SK-N-SH treated with all-trans-retinoic acid at 6 μM for 48 hours (cell line): ENCODE measurements around the gene RAC2.
"Not testable (repeated sequence)": the region's sequence is repeated elsewhere in the genome, so short reads cannot be mapped to it uniquely, and the experiment has no call there.

Experiments used
- ATAC-seq: fragments of 200-7000 bp; cut with Tn5 transposase; 3 replicates; pipeline ENCODE4 v1.9.1; 2020; ENCODE audit warnings: mild to moderate bottlenecking, moderate library complexity
- ARNTL ChIP-seq: fragments of 450-650 bp; formaldehyde crosslinking; IDR thresholded peaks from 2 replicates; pipeline ENCODE4 v1.5.0; 2020; ENCODE audit warnings: low read depth, mild to moderate bottlenecking, moderate library complexity, borderline replicate concordance
- BACH2 ChIP-seq: fragments of 250-450 bp; sonication (Bioruptor Pico); IDR thresholded peaks from 2 replicates; pipeline ENCODE4 v1.9.0; 2021; ENCODE audit warnings: mild to moderate bottlenecking, borderline replicate concordance
- CSDC2 ChIP-seq: fragments of 250-450 bp; sonication (Bioruptor Pico); IDR thresholded peaks from 2 replicates; pipeline ENCODE4 v1.5.0; 2020; ENCODE audit warnings: mild to moderate bottlenecking, moderate library complexity
- ESRRG ChIP-seq: fragments of 250-450 bp; sonication (Bioruptor Pico); IDR thresholded peaks from 2 replicates; pipeline ENCODE4 v1.6.1; 2021; ENCODE audit warnings: mild to moderate bottlenecking
- GLIS3 ChIP-seq: fragments of 250-450 bp; sonication (Bioruptor Pico); IDR thresholded peaks from 2 replicates; pipeline ENCODE4 v1.5.0; 2020; ENCODE audit warnings: mild to moderate bottlenecking, moderate library complexity
- ISL1 ChIP-seq: fragments of 250-450 bp; sonication (Bioruptor Pico); IDR thresholded peaks from 2 replicates; pipeline ENCODE4 v2.1.2; 2022; ENCODE audit warnings: mild to moderate bottlenecking, moderate library complexity
- OSR1 ChIP-seq: fragments of 250-450 bp; sonication (Bioruptor Pico); IDR thresholded peaks from 2 replicates; pipeline ENCODE4 v1.8.0; 2022; ENCODE audit warnings: moderate library complexity, mild to moderate bottlenecking, inconsistent platforms
- PATZ1 ChIP-seq: fragments of 250-450 bp; sonication (Bioruptor Pico); IDR thresholded peaks from 2 replicates; pipeline ENCODE4 v1.8.0; 2020; ENCODE audit warnings: mild to moderate bottlenecking, moderate library complexity, borderline replicate concordance
- PPARA ChIP-seq: fragments of 250-450 bp; sonication (Bioruptor Pico); IDR thresholded peaks from 2 replicates; pipeline ENCODE4 v1.5.0; 2020; ENCODE audit warnings: mild to moderate bottlenecking, borderline replicate concordance
- RARB ChIP-seq: fragments of 250-450 bp; sonication (Bioruptor Pico); IDR thresholded peaks from 2 replicates; pipeline ENCODE4 v1.8.0; 2021; ENCODE audit warnings: mild to moderate bottlenecking, moderate library complexity
- SNAI2 ChIP-seq: fragments of 250-450 bp; sonication (Bioruptor Pico); IDR thresholded peaks from 2 replicates; pipeline ENCODE4 v1.5.0; 2020; ENCODE audit warnings: mild to moderate bottlenecking, moderate library complexity
- TCF4 ChIP-seq: fragments of 250-450 bp; sonication (Bioruptor Pico); IDR thresholded peaks from 2 replicates; pipeline ENCODE4 v1.8.0; 2021; ENCODE audit warnings: mild to moderate bottlenecking, moderate library complexity, borderline replicate concordance
- TOX ChIP-seq: fragments of 250-450 bp; sonication (Bioruptor Pico); IDR thresholded peaks from 2 replicates; pipeline ENCODE4 v1.8.0; 2021; ENCODE audit warnings: mild to moderate bottlenecking, moderate library complexity, borderline replicate concordance
- ZC3H10 ChIP-seq: fragments of 250-450 bp; sonication (Bioruptor Pico); IDR thresholded peaks from 2 replicates; pipeline ENCODE4 v1.5.1; 2021; ENCODE audit warnings: mild to moderate bottlenecking, moderate library complexity
- ZFP3 ChIP-seq: fragments of 250-450 bp; sonication (Bioruptor Pico); IDR thresholded peaks from 2 replicates; pipeline ENCODE4 v1.5.0; 2020; ENCODE audit warnings: mild to moderate bottlenecking, moderate library complexity
- ZNF565 ChIP-seq: fragments of 450-650 bp; formaldehyde crosslinking; conservative IDR thresholded peaks from 2 replicates; pipeline ENCODE4 v1.5.0; 2020; ENCODE audit warnings: low read depth, mild to moderate bottlenecking, moderate library complexity
- ZNF70 ChIP-seq: fragments of 450-650 bp; formaldehyde crosslinking; IDR thresholded peaks from 2 replicates; pipeline ENCODE4 v1.5.0; 2020; ENCODE audit warnings: mild to moderate bottlenecking, moderate library complexity
- ZNF8 ChIP-seq: fragments of 450-650 bp; formaldehyde crosslinking; IDR thresholded peaks from 2 replicates; pipeline ENCODE4 v1.5.0; 2020; ENCODE audit warnings: mild to moderate bottlenecking, moderate library complexity
- TF ChIP-seq, protein P1 (sequence below): fragments of 250-450 bp; sonication (Bioruptor Pico); IDR thresholded peaks from 2 replicates; pipeline ENCODE4 v1.8.0; 2021; ENCODE audit warnings: low read depth, mild to moderate bottlenecking, moderate library complexity, borderline replicate concordance
- TF ChIP-seq, protein P2 (sequence below): fragments of 250-450 bp; sonication (Bioruptor Pico); IDR thresholded peaks from 2 replicates; pipeline ENCODE4 v1.5.1; 2021; ENCODE audit warnings: mild to moderate bottlenecking, moderate library complexity
- TF ChIP-seq, protein P3 (sequence below): fragments of 250-450 bp; sonication (Bioruptor Pico); IDR thresholded peaks from 2 replicates; pipeline ENCODE4 v1.5.1; 2020; ENCODE audit warnings: low read depth, mild to moderate bottlenecking, moderate library complexity

RAC2 gene

GRCh38 chr22:37204045-37204655, 39.9 kb downstream of the RAC2 start:
- ATAC-seq, result no peak
- TF ChIP-seq ESRRG (CRISPR knock-in tag), result no peak
- no peak for TF ChIP-seq TCF4
- TF ChIP-seq ISL1, result no peak
- no peak for TF ChIP-seq OSR1
- TF ChIP-seq PATZ1 (CRISPR knock-in tag), result no peak
- no peak for TF ChIP-seq SNAI2 (CRISPR knock-in tag)
- no peak for TF ChIP-seq ARNTL (CRISPR knock-in tag)
- no peak for TF ChIP-seq TOX
- TF ChIP-seq, protein P1, sequence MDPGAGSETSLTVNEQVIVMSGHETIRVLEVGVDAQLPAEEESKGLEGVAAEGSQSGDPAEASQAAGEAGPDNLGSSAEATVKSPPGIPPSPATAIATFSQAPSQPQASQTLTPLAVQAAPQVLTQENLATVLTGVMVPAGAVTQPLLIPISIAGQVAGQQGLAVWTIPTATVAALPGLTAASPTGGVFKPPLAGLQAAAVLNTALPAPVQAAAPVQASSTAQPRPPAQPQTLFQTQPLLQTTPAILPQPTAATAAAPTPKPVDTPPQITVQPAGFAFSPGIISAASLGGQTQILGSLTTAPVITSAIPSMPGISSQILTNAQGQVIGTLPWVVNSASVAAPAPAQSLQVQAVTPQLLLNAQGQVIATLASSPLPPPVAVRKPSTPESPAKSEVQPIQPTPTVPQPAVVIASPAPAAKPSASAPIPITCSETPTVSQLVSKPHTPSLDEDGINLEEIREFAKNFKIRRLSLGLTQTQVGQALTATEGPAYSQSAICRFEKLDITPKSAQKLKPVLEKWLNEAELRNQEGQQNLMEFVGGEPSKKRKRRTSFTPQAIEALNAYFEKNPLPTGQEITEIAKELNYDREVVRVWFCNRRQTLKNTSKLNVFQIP (CRISPR knock-in tag), result no peak
- TF ChIP-seq CSDC2 (CRISPR knock-in tag), result no peak
- no peak for TF ChIP-seq PPARA (CRISPR knock-in tag)
- TF ChIP-seq ZC3H10 (CRISPR knock-in tag), result no peak
- TF ChIP-seq BACH2, result no peak
- TF ChIP-seq RARB (CRISPR knock-in tag), result no peak

DNA sequence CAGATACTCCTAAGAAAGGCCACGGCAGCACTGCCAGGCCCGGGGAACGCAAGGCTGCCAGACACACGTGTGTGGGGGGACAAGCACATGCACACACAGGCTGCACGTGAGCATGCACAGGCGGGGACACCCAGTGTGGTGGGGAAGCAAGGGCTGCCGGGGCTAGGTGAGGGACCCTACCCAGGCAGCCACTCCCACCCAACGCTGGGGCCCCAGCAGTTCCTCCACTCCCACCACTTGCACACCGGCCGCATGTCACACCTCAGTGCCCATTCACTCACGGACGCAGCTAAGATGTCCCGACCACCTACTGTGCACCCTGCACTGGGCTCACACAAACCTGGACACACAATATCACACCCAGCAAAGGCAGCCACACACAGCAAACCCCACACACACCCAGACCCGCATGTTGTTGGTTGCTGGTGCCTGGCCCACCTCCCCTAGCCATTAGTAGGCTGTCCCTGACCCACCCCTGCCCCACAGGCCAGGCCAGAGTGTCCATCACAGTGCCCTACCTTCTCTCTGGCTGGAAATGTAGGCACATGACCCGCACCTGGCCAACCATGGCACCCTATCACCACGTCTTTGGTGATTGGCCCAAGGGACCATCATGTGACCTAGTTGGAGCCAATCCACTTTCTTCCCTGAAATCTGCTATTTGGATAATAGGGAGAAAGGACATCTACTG, 40.6 kb downstream of the RAC2 start:
- no peak for ATAC-seq
- no peak for TF ChIP-seq SNAI2 (CRISPR knock-in tag)
- no peak for TF ChIP-seq ESRRG (CRISPR knock-in tag)
- TF ChIP-seq CSDC2 (CRISPR knock-in tag), result no peak
- no peak for TF ChIP-seq ISL1
- TF ChIP-seq, protein P1 (CRISPR knock-in tag), result no peak
- TF ChIP-seq, protein P2, sequence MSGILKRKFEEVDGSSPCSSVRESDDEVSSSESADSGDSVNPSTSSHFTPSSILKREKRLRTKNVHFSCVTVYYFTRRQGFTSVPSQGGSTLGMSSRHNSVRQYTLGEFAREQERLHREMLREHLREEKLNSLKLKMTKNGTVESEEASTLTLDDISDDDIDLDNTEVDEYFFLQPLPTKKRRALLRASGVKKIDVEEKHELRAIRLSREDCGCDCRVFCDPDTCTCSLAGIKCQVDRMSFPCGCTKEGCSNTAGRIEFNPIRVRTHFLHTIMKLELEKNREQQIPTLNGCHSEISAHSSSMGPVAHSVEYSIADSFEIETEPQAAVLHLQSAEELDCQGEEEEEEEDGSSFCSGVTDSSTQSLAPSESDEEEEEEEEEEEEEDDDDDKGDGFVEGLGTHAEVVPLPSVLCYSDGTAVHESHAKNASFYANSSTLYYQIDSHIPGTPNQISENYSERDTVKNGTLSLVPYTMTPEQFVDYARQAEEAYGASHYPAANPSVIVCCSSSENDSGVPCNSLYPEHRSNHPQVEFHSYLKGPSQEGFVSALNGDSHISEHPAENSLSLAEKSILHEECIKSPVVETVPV (CRISPR knock-in tag), result no peak
- TF ChIP-seq, protein P3, sequence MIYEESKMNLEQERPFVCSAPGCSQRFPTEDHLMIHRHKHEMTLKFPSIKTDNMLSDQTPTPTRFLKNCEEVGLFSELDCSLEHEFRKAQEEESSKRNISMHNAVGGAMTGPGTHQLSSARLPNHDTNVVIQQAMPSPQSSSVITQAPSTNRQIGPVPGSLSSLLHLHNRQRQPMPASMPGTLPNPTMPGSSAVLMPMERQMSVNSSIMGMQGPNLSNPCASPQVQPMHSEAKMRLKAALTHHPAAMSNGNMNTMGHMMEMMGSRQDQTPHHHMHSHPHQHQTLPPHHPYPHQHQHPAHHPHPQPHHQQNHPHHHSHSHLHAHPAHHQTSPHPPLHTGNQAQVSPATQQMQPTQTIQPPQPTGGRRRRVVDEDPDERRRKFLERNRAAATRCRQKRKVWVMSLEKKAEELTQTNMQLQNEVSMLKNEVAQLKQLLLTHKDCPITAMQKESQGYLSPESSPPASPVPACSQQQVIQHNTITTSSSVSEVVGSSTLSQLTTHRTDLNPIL, result no peak
- TF ChIP-seq RARB (CRISPR knock-in tag), result no peak
- TF ChIP-seq ZNF565 (CRISPR knock-in tag), result no peak
- TF ChIP-seq TCF4, result no peak

DNA sequence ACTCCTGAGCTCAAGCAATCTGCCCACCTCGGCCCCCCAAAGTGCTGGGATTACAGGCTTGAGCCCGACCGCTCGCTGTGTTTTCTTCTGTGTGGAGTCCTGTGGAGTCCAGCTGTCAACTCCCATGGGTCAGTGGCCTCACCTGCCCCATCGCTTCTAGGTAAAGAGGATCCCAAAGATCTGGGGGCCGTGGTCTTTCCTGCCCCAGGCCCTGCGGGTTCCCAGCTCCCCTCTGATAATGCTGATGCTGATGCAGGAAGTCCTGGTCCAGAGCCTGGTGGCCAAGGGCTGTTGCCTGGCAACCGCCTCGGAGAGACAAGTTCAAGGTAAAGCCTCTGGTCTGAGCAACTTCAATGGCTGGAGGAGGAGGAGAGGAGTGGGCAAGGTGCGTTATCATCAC, 41.4 kb downstream of the RAC2 start:
- TF ChIP-seq ZNF565 (CRISPR knock-in tag), result no peak
- ATAC-seq, result no peak

DNA sequence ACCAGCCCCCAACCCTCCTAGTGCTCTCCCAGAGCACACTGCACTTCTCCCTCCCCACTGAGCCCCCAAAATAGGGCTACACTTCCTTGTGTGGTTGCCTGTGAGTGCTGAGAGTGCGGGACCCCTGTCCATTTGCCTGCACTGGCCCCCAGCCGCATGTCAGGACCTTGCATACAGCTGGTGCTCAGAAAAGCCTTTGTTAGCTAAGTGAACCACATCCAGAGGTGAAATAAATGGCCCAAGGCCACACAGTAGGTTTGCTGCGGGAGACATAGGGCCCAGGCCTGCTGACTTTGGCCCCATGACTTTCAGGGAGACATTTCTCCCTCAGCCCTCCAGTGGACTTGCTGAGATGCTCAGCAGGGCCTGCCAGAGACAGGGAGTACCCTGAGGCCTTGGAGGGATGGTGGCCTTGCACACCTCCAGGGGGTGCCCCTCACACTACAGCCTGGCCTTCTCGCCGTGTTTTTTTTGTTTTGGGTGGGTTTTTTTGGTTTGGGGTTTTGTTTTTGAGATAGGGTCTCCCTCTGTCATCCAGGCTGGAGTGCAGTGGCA, 42.0 kb downstream of the RAC2 start:
- TF ChIP-seq GLIS3 (CRISPR knock-in tag), result no peak
- TF ChIP-seq ZC3H10 (CRISPR knock-in tag), result no peak
- TF ChIP-seq, protein P2 (CRISPR knock-in tag), result no peak
- TF ChIP-seq TCF4, result no peak
- no peak for TF ChIP-seq OSR1
- TF ChIP-seq SNAI2 (CRISPR knock-in tag), result no peak
- no peak for TF ChIP-seq ISL1
- no peak for TF ChIP-seq BACH2
- TF ChIP-seq ZNF565 (CRISPR knock-in tag), result no peak
- TF ChIP-seq CSDC2 (CRISPR knock-in tag), result no peak
- no peak for TF ChIP-seq PATZ1 (CRISPR knock-in tag)
- no peak for TF ChIP-seq ZNF8 (CRISPR knock-in tag)
- no peak for TF ChIP-seq ZFP3 (CRISPR knock-in tag)
- no peak for TF ChIP-seq ZNF70 (CRISPR knock-in tag)
- TF ChIP-seq, all 23 proteins: peak for 0
- ATAC-seq, result no peak

GRCh38 chr22:37201443-37201820, 42.6 kb downstream of the RAC2 start:
- not testable (repeated sequence) for ATAC-seq
